ENCODE data around the gene ARL5A.

ARL5A gene

DNA sequence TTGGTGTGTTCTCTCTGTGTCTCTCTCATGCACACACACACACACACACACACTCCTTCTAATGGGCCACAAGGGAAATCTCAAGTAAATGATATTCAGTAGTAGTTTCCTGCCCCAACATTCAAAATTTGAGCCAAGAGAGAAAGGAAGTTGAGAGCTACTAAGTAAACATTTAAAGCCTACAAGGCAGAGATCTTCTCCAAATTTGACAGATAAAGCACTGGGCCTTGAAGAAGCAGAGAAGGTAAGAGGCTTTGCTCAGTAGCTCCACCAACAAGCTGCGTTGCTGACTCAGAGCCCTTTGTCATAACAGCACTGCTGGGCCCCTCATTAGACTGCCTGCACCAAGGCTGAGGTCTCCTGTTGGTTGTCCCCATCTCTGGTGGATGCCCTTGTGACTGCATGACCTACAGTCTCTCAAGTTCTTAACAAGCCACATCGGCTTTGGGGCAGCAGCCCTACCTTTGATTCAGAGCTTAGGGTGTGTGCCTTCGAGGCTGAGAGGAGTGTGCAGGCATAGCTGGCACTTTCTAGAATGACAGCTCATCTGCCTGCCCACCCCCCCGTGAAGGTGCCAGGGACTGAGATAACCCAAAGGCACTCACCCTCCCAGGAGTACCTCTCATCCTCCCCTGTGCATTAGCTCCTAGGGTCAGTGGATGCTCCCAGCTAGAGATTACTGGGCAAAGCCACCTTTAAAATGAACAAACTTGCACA lies 61.6 kb downstream of the ARL5A start:
- H3K4me3 ChIP-seq (replicated peaks in 1 of 2; ENCODE audit: low read depth in 2 of 2, low read length in 2 of 2) = no peak overlapping the region
- TF ChIP-seq, protein P1, sequence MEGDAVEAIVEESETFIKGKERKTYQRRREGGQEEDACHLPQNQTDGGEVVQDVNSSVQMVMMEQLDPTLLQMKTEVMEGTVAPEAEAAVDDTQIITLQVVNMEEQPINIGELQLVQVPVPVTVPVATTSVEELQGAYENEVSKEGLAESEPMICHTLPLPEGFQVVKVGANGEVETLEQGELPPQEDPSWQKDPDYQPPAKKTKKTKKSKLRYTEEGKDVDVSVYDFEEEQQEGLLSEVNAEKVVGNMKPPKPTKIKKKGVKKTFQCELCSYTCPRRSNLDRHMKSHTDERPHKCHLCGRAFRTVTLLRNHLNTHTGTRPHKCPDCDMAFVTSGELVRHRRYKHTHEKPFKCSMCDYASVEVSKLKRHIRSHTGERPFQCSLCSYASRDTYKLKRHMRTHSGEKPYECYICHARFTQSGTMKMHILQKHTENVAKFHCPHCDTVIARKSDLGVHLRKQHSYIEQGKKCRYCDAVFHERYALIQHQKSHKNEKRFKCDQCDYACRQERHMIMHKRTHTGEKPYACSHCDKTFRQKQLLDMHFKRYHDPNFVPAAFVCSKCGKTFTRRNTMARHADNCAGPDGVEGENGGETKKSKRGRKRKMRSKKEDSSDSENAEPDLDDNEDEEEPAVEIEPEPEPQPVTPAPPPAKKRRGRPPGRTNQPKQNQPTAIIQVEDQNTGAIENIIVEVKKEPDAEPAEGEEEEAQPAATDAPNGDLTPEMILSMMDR (IDR thresholded peaks at IDR 0.05; ENCODE audit: low read depth, low read length) = no peak
- peak; percentile 12 to 43 for DNase-seq (ENCODE audit: low read depth in 2 of 2)

DNA sequence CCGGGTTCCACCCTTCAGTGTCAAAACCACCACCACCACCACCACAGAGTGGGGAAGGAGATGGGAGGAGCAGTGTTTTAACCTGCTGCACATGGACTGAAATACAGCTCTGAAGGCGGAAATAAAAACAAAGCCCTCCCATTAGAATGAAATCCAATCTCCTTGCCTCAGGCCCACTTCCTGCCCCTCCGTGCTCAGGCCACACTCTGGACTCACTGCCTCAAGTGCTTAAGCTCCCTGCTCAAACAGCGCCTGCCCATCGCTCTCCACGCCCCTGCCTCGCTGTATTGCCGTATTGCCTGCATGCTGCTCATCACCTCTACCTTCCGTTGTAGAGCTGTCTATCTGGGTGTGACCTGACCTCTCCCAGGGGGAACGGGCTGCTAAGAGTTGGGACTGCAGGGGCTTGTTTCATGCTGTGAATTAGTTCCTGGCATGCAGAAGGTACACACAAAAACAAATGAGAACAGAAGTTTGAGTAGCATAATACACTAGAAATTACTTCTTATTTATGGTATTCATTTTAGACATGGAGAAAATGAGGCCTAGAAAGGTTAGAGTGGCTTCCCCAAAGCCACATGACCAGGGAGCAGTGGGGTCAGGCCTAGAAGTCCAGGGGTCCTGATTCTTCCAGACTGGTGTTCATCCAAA lies 62.3 kb downstream of the ARL5A start:
- DNase-seq (ENCODE audit: low read depth in 2 of 2) = no peak
- TF ChIP-seq, protein P1 (IDR thresholded peaks at IDR 0.05; ENCODE audit: low read depth, low read length) = no peak

GRCh38 chr2:151762694-151763093 lies 65.5 kb downstream of the ARL5A start:
- TF ChIP-seq, protein P1 (IDR thresholded peaks at IDR 0.05; ENCODE audit: low read depth, low read length) = no peak
- DNase-seq (ENCODE audit: low read depth in 2 of 2) = no peak
- H3K4me3 ChIP-seq (replicated peaks in 1 of 2; ENCODE audit: low read depth in 2 of 2, low read length in 2 of 2) = no peak overlapping the region

More for the DNA sequence above, 62.3 kb downstream of the ARL5A start:
- H3K4me3 ChIP-seq (replicated peaks in 1 of 2; ENCODE audit: low read depth in 2 of 2, low read length in 2 of 2) = no peak overlapping the region

DNA sequence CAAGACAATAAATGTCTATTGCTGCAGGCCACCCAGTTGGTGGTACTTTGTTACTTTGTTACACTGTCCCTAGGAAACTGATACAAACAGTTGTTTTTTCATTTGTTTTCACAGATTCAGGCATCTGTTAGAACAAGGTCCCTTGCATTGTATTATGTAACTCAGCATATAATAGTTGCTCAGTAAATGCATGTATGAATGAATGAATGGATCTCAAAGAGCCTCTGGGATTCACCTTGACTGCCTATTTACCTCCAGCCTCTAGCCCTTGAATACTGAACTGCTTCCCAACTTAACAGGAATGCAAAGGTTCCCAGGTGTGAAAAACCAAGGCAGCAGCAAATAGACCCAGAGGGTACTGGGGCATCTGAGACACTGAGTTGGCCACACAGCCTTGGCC lies 66.5 kb downstream of the ARL5A start:
- H3K4me3 ChIP-seq (replicated peaks in 1 of 2; ENCODE audit: low read depth in 2 of 2, low read length in 2 of 2) = no peak overlapping the region
- TF ChIP-seq, protein P1 (IDR thresholded peaks at IDR 0.05; ENCODE audit: low read depth, low read length) = no peak
- DNase-seq (ENCODE audit: low read depth in 2 of 2) = no peak

DNA sequence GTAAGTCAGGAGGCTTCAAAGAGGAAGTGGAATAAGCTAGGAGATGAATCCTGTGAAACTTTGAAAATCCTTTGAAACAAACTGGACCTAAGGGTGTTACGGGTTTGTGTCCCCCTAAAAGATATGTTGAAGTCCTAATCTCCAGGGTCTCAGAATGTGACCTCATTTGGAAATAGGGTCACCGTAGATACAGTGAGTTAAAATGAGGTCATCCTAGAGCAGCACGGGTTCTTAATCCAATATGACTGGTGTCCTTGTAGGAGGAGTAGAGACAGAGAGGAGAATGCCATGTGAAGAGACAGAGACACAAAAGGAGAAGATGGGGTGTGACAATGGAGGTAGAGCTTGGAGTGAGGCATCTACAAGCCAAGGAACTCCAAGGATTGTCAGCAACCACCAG lies 67.0 kb downstream of the ARL5A start:
- no peak overlapping the region for H3K4me3 ChIP-seq (replicated peaks in 1 of 2; ENCODE audit: low read depth in 2 of 2, low read length in 2 of 2)
- no peak for DNase-seq (ENCODE audit: low read depth in 2 of 2)
- TF ChIP-seq, protein P1 (IDR thresholded peaks at IDR 0.05; ENCODE audit: low read depth, low read length) = no peak

GRCh38 chr2:151760139-151760650 lies 68.0 kb downstream of the ARL5A start:
- peak; percentile 14 to 22 for DNase-seq (ENCODE audit: low read depth in 2 of 2)
- TF ChIP-seq, protein P1 (IDR thresholded peaks at IDR 0.05; ENCODE audit: low read depth, low read length) = no peak
- H3K4me3 ChIP-seq (replicated peaks in 1 of 2; ENCODE audit: low read depth in 2 of 2, low read length in 2 of 2) = no peak overlapping the region

Measured in cardiac fibroblast (primary cell).